ENCODE results near the gene CRTAP.
"Not testable (repeated sequence)": the region's sequence is repeated elsewhere in the genome, so short reads cannot be mapped to it uniquely, and the experiment has no call there.

CRTAP gene

DNA sequence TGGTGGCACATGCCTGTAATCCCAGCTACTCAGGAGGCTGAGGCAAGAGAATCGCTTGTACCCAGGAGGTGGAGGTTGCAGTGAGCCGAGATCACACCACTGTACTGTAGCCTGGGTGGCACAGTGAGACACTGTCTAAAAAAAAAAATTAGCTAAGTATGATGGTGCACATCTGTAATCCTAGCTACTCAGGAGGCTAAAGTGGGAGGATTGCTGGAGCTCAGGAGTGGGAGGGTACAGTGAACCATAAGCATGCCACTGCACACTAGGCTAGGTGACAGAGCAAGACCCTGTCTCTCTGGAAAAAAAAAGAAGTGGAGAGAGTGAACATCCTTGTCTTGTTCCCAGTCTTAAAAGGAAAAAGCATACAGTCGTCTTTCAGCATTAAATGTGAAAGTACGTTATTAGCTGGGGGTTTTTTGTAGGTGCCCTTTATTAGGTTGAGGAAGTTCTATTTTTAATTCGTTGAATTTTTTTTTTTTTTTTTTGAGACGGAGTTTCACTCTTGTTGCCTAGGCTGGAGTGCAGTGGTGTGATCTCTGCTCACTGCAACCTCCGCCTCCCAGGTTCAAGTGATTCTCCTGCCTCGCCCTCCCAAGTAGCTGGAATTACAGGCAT, 25.3 kb downstream of the CRTAP start:
- DNase-seq (ENCODE audit: low read depth in 2 of 3, low spot score in 1 of 3), result not testable (repeated sequence)

DNA sequence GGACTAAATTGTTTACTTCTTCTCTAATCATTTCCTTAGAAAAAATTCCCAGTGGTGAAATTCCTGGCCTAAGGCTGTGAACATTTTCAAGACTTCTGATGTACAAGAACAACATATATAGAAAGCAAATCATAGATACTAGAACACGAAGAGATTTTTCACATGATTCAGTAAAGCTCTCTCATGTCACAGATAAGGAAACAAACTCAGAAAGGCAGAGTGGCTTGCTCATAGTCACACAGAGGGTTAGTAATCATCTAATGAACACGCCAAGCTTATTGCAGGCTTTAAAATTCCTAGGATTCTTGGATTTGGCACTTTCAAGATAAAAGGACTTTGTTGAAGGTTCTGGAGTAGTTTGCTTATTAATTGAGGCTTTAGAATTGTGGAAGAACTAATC, 26.2 kb downstream of the CRTAP start:
- no peak for DNase-seq (ENCODE audit: low read depth in 2 of 3, low spot score in 1 of 3)

- DNase-seq (ENCODE audit: low read depth in 2 of 3, low spot score in 1 of 3), result no peak
Measured at GRCh38 chr3:33141006-33141405, 27.2 kb downstream of the CRTAP start.

- DNase-seq (ENCODE audit: low read depth in 2 of 3, low spot score in 1 of 3), result peak in 2 of 3 donors; percentile 2 to 8
Measured at GRCh38 chr3:33144433-33144832, 30.6 kb downstream of the CRTAP start.

- DNase-seq (ENCODE audit: low read depth in 2 of 3, low spot score in 1 of 3), result no peak
Measured at GRCh38 chr3:33145221-33145900, 31.5 kb downstream of the CRTAP start.

GRCh38 chr3:33145901-33146580, 32.2 kb downstream of the CRTAP start:
- DNase-seq (ENCODE audit: low read depth in 2 of 3, low spot score in 1 of 3), result no peak

DNA sequence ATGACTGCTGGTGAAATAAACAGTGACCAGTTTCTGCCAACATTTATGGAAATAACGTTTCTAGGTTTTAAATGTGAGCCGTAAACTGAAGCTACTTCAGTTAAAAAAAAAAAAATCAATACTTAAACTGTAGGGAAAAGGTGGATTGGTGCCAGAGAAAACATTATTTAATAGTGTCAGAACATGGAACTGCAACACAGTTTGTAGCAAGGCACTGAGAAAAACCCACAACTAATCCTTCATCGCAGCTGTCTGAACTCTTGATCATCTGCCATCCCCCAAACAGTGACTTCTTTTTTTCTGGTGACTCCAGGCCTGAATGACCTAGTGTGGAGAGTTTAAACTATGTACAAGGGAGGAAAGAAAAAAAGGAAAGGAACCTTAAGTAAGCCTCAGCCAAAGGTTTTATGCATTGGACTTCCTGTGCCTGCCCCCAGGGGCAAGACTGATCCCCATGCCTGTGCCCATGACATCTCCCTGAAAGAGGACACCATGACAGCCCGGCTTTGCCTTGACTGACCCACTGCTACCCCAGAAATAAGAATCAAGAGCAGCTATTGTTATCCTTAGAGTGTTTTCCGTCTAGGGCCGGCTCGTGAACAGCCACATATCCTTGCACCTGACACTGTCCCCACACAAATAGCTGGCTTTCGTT, 33.1 kb downstream of the CRTAP start:
- no peak for DNase-seq (ENCODE audit: low read depth in 2 of 3, low spot score in 1 of 3)

- DNase-seq (ENCODE audit: low read depth in 2 of 3, low spot score in 1 of 3), result no peak
Measured at GRCh38 chr3:33149342-33149741, 35.5 kb downstream of the CRTAP start.

- no peak for DNase-seq (ENCODE audit: low read depth in 2 of 3, low spot score in 1 of 3)
Measured at GRCh38 chr3:33152363-33153360, 38.8 kb downstream of the CRTAP start.

DNA sequence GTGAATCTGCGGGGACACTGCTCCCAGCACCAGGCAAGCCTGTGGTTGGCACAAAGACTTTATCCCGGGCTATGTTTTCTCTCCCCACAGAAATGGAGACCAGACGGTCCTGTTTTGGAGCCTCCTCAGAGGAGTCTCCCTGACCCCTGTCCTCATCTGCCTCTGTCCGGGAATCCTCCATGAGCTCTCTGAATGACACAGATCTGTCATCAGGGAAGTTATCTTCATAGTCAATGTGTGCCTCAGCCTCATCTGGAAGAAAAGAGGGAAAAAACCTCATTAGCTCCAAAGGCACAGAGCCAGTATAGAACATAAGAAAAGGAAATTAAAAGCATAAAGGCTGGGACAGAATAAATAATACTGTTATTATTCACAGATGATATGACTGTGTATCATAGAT, 40.0 kb downstream of the CRTAP start:
- DNase-seq (ENCODE audit: low read depth in 2 of 3, low spot score in 1 of 3), result no peak

GRCh38 chr3:33155301-33155700, 41.5 kb downstream of the CRTAP start:
- DNase-seq (ENCODE audit: low read depth in 2 of 3, low spot score in 1 of 3), result no peak

GRCh38 chr3:33159234-33159633, 45.4 kb downstream of the CRTAP start:
- DNase-seq (ENCODE audit: low read depth in 2 of 3, low spot score in 1 of 3), result no peak

GRCh38 chr3:33159981-33160380, 46.2 kb downstream of the CRTAP start:
- no peak for DNase-seq (ENCODE audit: low read depth in 2 of 3, low spot score in 1 of 3)

GRCh38 chr3:33162621-33163020, 48.8 kb downstream of the CRTAP start:
- not testable (repeated sequence) for DNase-seq (ENCODE audit: low read depth in 2 of 3, low spot score in 1 of 3)

- DNase-seq (ENCODE audit: low read depth in 2 of 3, low spot score in 1 of 3), result no peak
Measured at GRCh38 chr3:33165372-33165771, 51.6 kb downstream of the CRTAP start.

GRCh38 chr3:33166095-33166494, 52.3 kb downstream of the CRTAP start:
- DNase-seq (ENCODE audit: low read depth in 2 of 3, low spot score in 1 of 3), result no peak

DNA sequence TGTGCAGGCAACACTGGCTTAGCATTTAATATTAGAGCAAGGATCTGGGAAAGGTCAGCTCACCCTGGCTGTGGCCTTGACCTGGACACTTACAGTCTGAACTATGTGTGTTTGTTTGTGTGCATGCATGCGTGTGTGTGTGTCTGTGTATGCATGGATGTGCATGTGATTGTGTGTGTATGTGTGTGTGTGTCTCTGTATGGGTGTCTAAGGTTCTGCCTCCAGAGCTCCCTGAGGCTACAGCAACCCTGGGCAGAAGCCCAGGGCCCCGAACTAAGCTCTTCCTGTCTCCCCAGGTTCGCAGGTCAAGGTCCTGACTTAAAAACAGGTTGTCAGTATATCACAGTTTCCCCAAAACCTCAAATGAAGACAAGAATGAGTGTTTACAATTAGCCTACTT, 53.5 kb downstream of the CRTAP start:
- DNase-seq (ENCODE audit: low read depth in 2 of 3, low spot score in 1 of 3), result no peak

- no peak for DNase-seq (ENCODE audit: low read depth in 2 of 3, low spot score in 1 of 3)
Measured at GRCh38 chr3:33167716-33168336, 54.0 kb downstream of the CRTAP start.

DNA sequence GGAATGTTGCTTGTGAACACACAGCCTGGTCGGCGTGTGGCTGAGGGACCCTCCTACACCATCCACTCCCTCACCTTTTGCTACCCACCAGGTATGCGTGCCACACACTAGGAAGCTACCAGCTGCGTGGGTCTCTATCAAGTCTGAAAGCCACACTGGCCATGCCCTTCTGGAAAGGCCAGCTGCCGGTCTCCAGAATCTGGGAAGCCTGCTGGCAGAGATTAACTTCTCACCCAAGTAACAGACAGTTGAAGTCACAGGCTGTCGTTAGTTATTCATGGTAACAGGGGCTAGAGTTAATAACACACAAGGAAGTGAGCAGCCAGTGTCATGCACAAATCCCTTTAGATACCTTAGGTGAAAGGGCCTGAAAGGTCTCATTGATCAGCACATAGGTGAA, 56.7 kb downstream of the CRTAP start:
- no peak for DNase-seq (ENCODE audit: low read depth in 2 of 3, low spot score in 1 of 3)

- no peak for DNase-seq (ENCODE audit: low read depth in 2 of 3, low spot score in 1 of 3)
Measured at GRCh38 chr3:33171580-33171979, 57.8 kb downstream of the CRTAP start.
